Keratinocyte (primary cell): ENCODE results near the gene CACNA1B. TPM values are rescaled to one million over a fixed set of nuclear protein-coding genes. Genes with fewer than 3 reads are reported as not detected.

Source experiments
- DNase-seq: peaks from one replicate; pipeline ENCODE4 v3.0.0-alpha.2; 2011; ENCODE audit warnings: low read depth, missing footprints, low spot score
- FAIRE-seq: peaks from 2 replicates; lab custom pipeline; 2011; peaks lifted over from hg19 to GRCh38; lab: Jason Lieb, UNC
- H2AFZ ChIP-seq: 2 replicates; pipeline ENCODE4 v1.6.0; 2012; ENCODE audit warnings: low read length, control low read depth, inconsistent platforms; ENCODE audit not compliant: control insufficient read depth
- H3K27ac ChIP-seq: 2 replicates; pipeline ENCODE4 v1.5.1; 2011; ENCODE audit warnings: low read length; ENCODE audit not compliant: control insufficient read depth, insufficient read depth
- H3K27me3 ChIP-seq: 3 replicates; pipeline ENCODE4 v1.6.0; 2011; ENCODE audit warnings: low read length; ENCODE audit not compliant: control insufficient read depth, insufficient read depth; ENCODE audit errors: extremely low read depth
- H3K36me3 ChIP-seq, 2 experiments: 2 replicates in 1 of 2; 3 replicates in 1 of 2; pipeline ENCODE4 v1.5.1; 2011; ENCODE audit warnings: low read length in 2 of 2, mild to moderate bottlenecking in 1 of 2; ENCODE audit not compliant: control insufficient read depth in 2 of 2, insufficient read depth in 2 of 2; ENCODE audit errors: extremely low read depth in 1 of 2
- H3K4me1 ChIP-seq: 3 replicates; pipeline ENCODE4 v1.5.1; 2011; ENCODE audit warnings: low read length; ENCODE audit not compliant: control insufficient read depth, insufficient read depth; ENCODE audit errors: extremely low read depth
- H3K4me2 ChIP-seq: 3 replicates; pipeline ENCODE4 v1.6.0; 2011; ENCODE audit warnings: low read depth, low read length; ENCODE audit not compliant: control insufficient read depth, insufficient read depth; ENCODE audit errors: extremely low read depth
- H3K4me3 ChIP-seq, 3 experiments: fragments of 200-600 bp in 1 of 3; sonication (generic) in 1 of 3; 2 replicates in 2 of 3; 3 replicates in 1 of 3; pipeline ENCODE4 v1.5.1; 2011 to 2016; ENCODE audit warnings: low read length in 3 of 3, mild to moderate bottlenecking in 3 of 3, control low read depth in 2 of 3, inconsistent platforms in 1 of 3, low read depth in 1 of 3, mixed read lengths in 1 of 3, mixed run types in 1 of 3, moderate library complexity in 1 of 3; ENCODE audit not compliant: control insufficient read depth in 2 of 3, insufficient read depth in 2 of 3; ENCODE audit errors: extremely low read depth in 1 of 3
- H3K79me2 ChIP-seq: 2 replicates; pipeline ENCODE4 v1.6.0; 2012; ENCODE audit warnings: low read length; ENCODE audit not compliant: control insufficient read depth, insufficient read depth
- H3K9ac ChIP-seq: 3 replicates; pipeline ENCODE4 v1.6.0; 2011; ENCODE audit warnings: low read length; ENCODE audit not compliant: control insufficient read depth, insufficient read depth; ENCODE audit errors: extremely low read depth
- H3K9me1 ChIP-seq: 3 replicates; pipeline ENCODE4 v1.6.0; 2011; ENCODE audit warnings: low read length; ENCODE audit not compliant: control insufficient read depth, insufficient read depth; ENCODE audit errors: extremely low read depth
- H3K9me3 ChIP-seq: 2 replicates; pipeline ENCODE4 v1.5.1; 2012; ENCODE audit warnings: low read depth, low read length; ENCODE audit not compliant: control insufficient read depth
- H4K20me1 ChIP-seq: 3 replicates; pipeline ENCODE4 v1.6.0; 2011; ENCODE audit warnings: low read length; ENCODE audit not compliant: control insufficient read depth, insufficient read depth; ENCODE audit errors: extremely low read depth
- EZH2 ChIP-seq: IDR thresholded peaks from one replicate; pipeline ENCODE4 v1.6.1; 2012; ENCODE audit warnings: inconsistent platforms, mild to moderate bottlenecking, low read length, moderate library complexity
- dilution Hi-C: fragments of 300-500 bp; cut with MboI; formaldehyde crosslinking; loops from one replicate; pipeline ENCODE4 v1.7.0; 2020; ENCODE audit warnings: low sequenced_read_pairs; ENCODE audit not compliant: extremely low pct_ligation_motif_present
- polyA plus RNA-seq, 5 experiments: library from polyadenylated mRNA; depleted of rRNA in 3 of 5; stranded (reverse) in 3 of 5; stranded (forward) in 1 of 5; unstranded in 1 of 5; fragments of >200 nt; gene quantifications; 1 replicate in 1 of 5; 2 replicates in 3 of 5; 3 replicates in 1 of 5; pipeline versions ENCODE4 v1.2.1 to v1.2.3, GENCODE V29; 2011 to 2012; ENCODE audit warnings: missing spikeins in 2 of 5, low read depth in 1 of 5, low replicate concordance in 1 of 5
- TF ChIP-seq, protein P1 (sequence below), 3 experiments: IDR thresholded peaks in 1 of 3; conservative IDR thresholded peaks in 1 of 3; optimal IDR thresholded peaks in 1 of 3; 2 replicates in 2 of 3; 3 replicates in 1 of 3; pipeline versions ENCODE3 to v1.5.1; 2011; ENCODE audit warnings: low read length in 3 of 3, mild to moderate bottlenecking in 3 of 3, moderate library complexity in 2 of 3, control low read depth in 1 of 3, inconsistent platforms in 1 of 3; ENCODE audit not compliant: insufficient read depth in 2 of 3; ENCODE audit errors: extremely low read depth in 1 of 3

Gene CACNA1B
- polyA plus RNA-seq, 1 donor (not counting 4 experiments of a cell fraction or from before 2014, with no cell fraction given), result 0.01 TPM

DNA sequence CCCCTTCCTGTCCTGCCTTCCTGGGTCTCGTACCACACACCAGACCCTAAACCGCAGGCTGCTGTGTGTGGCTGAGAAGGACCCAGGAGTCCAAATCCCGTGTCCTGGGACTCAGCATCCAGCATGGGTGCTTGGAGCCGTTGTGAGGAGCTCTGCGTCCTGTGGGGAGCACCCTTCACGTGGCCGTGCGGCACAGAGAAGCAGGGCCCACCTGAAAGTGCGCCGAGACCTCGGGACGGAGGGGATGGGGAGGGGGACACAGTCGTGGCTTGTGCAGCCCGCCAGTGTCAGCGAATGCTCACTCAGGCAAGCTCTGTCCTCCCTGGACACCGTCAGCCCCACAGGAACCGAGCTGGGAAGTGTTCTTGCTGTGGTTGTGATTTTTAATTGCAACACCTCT lies 244.6 kb downstream of the CACNA1B start:
- no peak overlapping the region for H3K4me3 ChIP-seq
- no peak overlapping the region for H2AFZ ChIP-seq
- TF ChIP-seq EZH2, result no peak
- TF ChIP-seq, protein P1, sequence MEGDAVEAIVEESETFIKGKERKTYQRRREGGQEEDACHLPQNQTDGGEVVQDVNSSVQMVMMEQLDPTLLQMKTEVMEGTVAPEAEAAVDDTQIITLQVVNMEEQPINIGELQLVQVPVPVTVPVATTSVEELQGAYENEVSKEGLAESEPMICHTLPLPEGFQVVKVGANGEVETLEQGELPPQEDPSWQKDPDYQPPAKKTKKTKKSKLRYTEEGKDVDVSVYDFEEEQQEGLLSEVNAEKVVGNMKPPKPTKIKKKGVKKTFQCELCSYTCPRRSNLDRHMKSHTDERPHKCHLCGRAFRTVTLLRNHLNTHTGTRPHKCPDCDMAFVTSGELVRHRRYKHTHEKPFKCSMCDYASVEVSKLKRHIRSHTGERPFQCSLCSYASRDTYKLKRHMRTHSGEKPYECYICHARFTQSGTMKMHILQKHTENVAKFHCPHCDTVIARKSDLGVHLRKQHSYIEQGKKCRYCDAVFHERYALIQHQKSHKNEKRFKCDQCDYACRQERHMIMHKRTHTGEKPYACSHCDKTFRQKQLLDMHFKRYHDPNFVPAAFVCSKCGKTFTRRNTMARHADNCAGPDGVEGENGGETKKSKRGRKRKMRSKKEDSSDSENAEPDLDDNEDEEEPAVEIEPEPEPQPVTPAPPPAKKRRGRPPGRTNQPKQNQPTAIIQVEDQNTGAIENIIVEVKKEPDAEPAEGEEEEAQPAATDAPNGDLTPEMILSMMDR (optimal IDR thresholded peaks at IDR 0.05 in 1 of 3, IDR thresholded peaks at IDR 0.05 in 1 of 3, conservative IDR thresholded peaks at IDR 0.05 in 1 of 3; ENCODE audit: extremely low read depth in 1 of 3, insufficient read depth in 2 of 3, low read length in 3 of 3), result no peak
- FAIRE-seq (no peak), DNase-seq (no peak)
- no peaks in the 10 kb centered on the region for H3K79me2 ChIP-seq
- no peak overlapping the region for H3K4me2 ChIP-seq
- no peak overlapping the region for H3K27ac ChIP-seq
- no peaks in the 10 kb centered on the region for H3K4me1 ChIP-seq
- peaks cover 5% of the 10 kb centered on the region for H3K9me3 ChIP-seq
- no peak overlapping the region for H3K9ac ChIP-seq
- H3K36me3 ChIP-seq, result no peaks in the 10 kb centered on the region
- dilution Hi-C loops, result no loop called here
- H3K9me1 ChIP-seq, result no peaks in the 10 kb centered on the region
- H4K20me1 ChIP-seq, result no peaks in the 10 kb centered on the region
- no peaks in the 10 kb centered on the region for H3K27me3 ChIP-seq

DNA sequence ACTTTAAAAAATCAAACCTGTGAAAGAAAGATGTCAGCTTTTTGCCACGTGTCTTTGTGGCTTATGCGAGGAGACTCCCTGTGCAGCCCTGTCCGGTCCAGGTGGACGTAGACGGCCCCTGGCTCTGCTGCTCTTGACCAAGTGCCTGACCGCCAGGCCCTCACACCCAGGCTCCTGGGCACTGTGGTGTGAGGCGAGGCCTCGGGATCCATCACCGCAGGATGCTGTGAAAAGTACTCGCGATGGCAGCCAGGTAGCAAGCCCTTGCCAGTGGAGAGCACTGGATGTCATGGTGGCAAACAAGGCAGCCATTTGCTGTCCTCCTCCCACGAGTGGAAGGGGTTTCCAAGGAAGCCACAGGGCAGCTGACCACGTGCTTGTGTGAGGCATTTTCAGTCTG lies 245.1 kb downstream of the CACNA1B start:
- H2AFZ ChIP-seq, result no peak overlapping the region
- no peaks in the 10 kb centered on the region for H3K79me2 ChIP-seq
- H3K4me3 ChIP-seq, result no peak overlapping the region
- no peak overlapping the region for H3K27ac ChIP-seq
- no peaks in the 10 kb centered on the region for H3K36me3 ChIP-seq
- H3K27me3 ChIP-seq, result no peaks in the 10 kb centered on the region
- dilution Hi-C loops, result no loop called here
- no peaks in the 10 kb centered on the region for H4K20me1 ChIP-seq
- TF ChIP-seq EZH2, result no peak
- TF ChIP-seq, protein P1 (optimal IDR thresholded peaks at IDR 0.05 in 1 of 3, IDR thresholded peaks at IDR 0.05 in 1 of 3, conservative IDR thresholded peaks at IDR 0.05 in 1 of 3; ENCODE audit: extremely low read depth in 1 of 3, insufficient read depth in 2 of 3, low read length in 3 of 3), result no peak
- DNase-seq (no peak), FAIRE-seq (no peak)
- H3K4me2 ChIP-seq, result no peak overlapping the region
- H3K9me3 ChIP-seq, result peaks cover 5% of the 10 kb centered on the region
- no peaks in the 10 kb centered on the region for H3K4me1 ChIP-seq
- H3K9ac ChIP-seq, result no peak overlapping the region
- H3K9me1 ChIP-seq, result no peaks in the 10 kb centered on the region
